C1 segment of cervical spinal cord (tissue), 14 donors: Measurements from ENCODE around the gene GPR153.

Experiments used
- DNase-seq, 14 donors: peaks; one replicate each; lab custom pipeline; 2025; lab: John Stamatoyannopoulos, UW

Gene GPR153

GRCh38 chr1:6269720-6270400 lies 9.0 kb upstream of the GPR153 start:
- DNase-seq = no peak

DNA sequence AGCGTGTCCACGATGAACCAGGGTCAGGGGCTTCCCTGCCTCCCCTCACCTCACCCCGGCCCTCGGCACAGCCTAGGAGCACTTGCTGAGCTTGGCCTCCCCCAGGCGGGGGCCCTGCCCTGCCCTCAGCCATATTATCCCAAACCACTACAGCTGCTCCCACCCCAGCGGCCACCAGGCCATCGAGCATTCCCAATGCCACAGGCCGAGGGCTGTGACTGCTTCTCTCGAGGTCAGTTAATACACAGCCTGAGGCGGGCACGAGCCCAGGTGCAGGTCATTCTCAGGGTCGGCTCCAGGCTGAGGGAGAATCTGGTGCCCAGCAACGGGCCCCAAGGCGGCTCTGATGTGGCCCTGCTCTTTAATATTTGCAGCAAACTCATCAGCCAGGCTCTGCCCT lies 8.4 kb upstream of the GPR153 start:
- DNase-seq = no peak

DNA sequence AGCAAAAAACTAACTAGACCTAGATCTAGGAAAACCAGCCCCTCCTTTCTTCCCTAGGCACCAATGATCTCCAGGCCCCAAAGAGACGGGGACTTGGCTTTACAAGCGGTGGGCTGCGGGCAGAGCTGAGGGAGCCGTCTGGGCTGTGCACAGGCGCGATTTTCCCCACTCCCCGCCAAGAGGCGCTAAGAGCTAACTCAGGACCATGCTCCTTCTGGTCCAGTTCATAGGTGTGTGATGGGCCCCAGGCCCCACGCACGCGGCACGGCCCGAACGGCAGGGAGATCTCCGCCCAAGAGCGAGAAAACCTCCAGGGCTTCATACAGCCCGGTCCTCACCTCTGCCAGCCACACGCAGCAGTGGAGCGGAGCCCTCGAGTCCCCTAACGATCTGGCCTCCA lies 7.5 kb upstream of the GPR153 start:
- no peak for DNase-seq

- DNase-seq = no peak
Observed at GRCh38 chr1:6267686-6268322, 6.9 kb upstream of the GPR153 start.

GRCh38 chr1:6266641-6267040 lies 5.7 kb upstream of the GPR153 start:
- no peak for DNase-seq

- DNase-seq = no peak
Observed at GRCh38 chr1:6265151-6265550, 4.3 kb upstream of the GPR153 start.

- no peak for DNase-seq
Observed at GRCh38 chr1:6263716-6264115, 2.8 kb upstream of the GPR153 start.

DNA sequence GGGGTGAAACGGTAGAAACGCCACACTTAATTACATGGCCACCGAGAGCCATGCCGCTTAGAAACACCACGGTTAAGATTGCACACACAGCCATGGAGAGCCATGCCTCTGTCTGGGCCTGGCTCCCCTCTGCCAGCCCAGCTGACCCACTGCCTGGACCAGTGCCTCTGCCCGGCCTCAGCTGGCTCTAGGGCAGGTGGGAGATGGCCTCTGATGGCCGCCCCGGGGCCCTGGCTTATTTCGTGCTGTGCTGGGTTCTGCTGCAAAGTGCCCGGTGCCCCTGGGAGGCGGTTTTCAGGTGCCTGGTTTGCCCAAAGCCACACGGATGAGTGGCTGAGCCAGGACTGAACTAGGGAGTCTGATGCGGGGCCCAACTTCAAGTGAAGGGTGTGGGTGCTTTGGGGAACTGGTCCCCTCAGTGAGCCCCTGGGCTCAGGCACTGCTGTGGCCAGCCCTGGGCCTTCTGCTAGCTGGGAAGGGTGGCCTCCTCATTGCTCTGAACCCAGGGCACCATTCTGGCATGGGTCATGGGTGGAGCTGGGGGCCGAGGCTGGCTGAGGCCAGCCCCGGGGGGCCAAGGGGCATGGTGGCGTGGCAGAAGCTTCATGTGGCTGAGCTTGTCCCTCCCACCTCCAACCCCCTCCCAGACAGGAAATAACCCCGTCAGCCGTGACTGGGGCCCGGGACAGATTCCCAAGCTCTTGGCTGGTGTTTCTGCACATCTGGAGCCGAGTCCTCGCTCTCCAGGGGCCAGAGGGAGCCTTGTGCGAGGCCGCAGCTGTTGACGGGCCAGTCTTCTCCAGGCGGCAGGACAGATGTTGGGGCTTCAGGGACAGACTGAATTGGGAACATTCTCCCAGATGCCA lies 1.9 kb upstream of the GPR153 start:
- DNase-seq = no peak

GRCh38 chr1:6261615-6261995 lies 707 bp upstream of the GPR153 start:
- DNase-seq = no peak

GRCh38 chr1:6260433-6260934 lies 414 bp downstream of the GPR153 start:
- DNase-seq = no peak

- peak in 8 of 14 donors; percentile 3 to 45 (median 15) for DNase-seq
Observed at GRCh38 chr1:6259491-6260362, 1.2 kb downstream of the GPR153 start.

GRCh38 chr1:6258675-6259074 lies 2.2 kb downstream of the GPR153 start:
- no peak for DNase-seq

- DNase-seq = no peak
Observed at GRCh38 chr1:6257541-6258069, 3.3 kb downstream of the GPR153 start.

DNA sequence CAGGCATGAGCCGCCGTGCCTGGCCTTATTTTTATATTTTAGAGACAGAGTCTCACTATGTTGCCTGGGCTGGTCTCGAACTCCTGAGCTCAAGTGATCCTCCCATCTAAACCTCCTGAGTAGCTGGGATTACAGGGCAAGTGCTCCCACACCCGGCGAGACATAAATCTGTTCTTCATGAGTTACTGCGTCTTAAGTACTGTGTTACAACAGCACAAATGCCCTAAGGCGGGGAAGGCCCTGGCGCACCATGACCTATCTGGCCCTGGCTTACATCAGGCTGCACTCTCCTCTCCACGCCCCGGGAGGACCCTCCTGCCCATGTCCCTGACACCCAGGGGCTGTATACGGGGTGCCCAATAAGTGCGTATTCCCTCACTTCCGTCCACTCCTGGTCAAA lies 4.3 kb downstream of the GPR153 start:
- no peak for DNase-seq

DNA sequence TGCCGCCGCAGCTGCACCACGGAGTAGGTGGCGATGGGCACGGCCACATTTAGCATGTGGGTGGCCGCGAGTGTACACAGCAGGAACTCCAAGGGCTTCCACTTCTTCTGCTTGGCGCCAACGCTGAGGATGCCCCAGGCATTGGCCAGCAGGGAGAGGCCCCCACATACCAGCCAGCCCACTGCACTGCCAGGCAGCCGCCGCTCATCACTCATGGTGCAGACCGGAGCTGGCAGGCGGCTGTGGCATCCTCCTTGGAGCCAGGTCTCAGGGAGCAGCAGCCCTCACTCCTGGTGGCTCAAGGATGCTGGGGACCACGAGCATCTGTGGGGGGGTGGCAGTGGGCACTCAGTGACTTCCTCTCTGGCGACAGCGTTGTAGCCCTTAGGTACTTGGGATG lies 6.2 kb downstream of the GPR153 start:
- no peak for DNase-seq

GRCh38 chr1:6253380-6253779 lies 7.5 kb downstream of the GPR153 start:
- no peak for DNase-seq

GRCh38 chr1:6252374-6252710 lies 8.6 kb downstream of the GPR153 start:
- DNase-seq = no peak

GRCh38 chr1:6251681-6252373 lies 9.1 kb downstream of the GPR153 start:
- no peak for DNase-seq

- no peak for DNase-seq
Observed at GRCh38 chr1:6251233-6251632, 9.7 kb downstream of the GPR153 start.
